Measurements from ENCODE around the gene ZNF383. TPM values are rescaled to one million over a fixed set of nuclear protein-coding genes. Genes with fewer than 3 reads are reported as not detected.
"Not testable (repeated sequence)": the region's sequence is repeated elsewhere in the genome, so short reads cannot be mapped to it uniquely, and the experiment has no call there.

ZNF383 gene
- polyA plus RNA-seq, 2 donors, result 3.0 to 3.2 TPM

- H3K27ac ChIP-seq (ENCODE audit: low read depth in 2 of 2, low read length in 1 of 2); H3K36me3 ChIP-seq (ENCODE audit: control insufficient read depth in 2 of 2, insufficient read depth in 2 of 2, low read length in 1 of 2); H3K4me3 ChIP-seq (ENCODE audit: low read depth in 1 of 2, low read length in 2 of 2); H3K27me3 ChIP-seq (ENCODE audit: control insufficient read depth in 1 of 2, insufficient read depth in 2 of 2, low read length in 2 of 2); H3K4me1 ChIP-seq (ENCODE audit: control insufficient read depth in 2 of 2, insufficient read depth in 2 of 2, low read length in 1 of 2); H3K9me3 ChIP-seq (ENCODE audit: control insufficient read depth in 2 of 2, insufficient read depth in 1 of 2, low read depth in 1 of 2, low read length in 1 of 2): not testable (repeated sequence)
- WGBS, 2 donors, result 87 to 93% methylated on average over 27 of the region's 39 CpGs
These were observed 71.2 kb downstream of the ZNF383 start for GRCh38 chr19:37289229-37289628.

- H3K27ac ChIP-seq (ENCODE audit: low read depth in 2 of 2, low read length in 1 of 2); H3K27me3 ChIP-seq (ENCODE audit: control insufficient read depth in 1 of 2, insufficient read depth in 2 of 2, low read length in 2 of 2); H3K4me1 ChIP-seq (ENCODE audit: control insufficient read depth in 2 of 2, insufficient read depth in 2 of 2, low read length in 1 of 2); H3K9me3 ChIP-seq (ENCODE audit: control insufficient read depth in 2 of 2, insufficient read depth in 1 of 2, low read depth in 1 of 2, low read length in 1 of 2); H3K4me3 ChIP-seq (ENCODE audit: low read depth in 1 of 2, low read length in 2 of 2); H3K36me3 ChIP-seq (ENCODE audit: control insufficient read depth in 2 of 2, insufficient read depth in 2 of 2, low read length in 1 of 2): not testable (repeated sequence)
- WGBS, 2 donors, result 95 to 96% methylated on average over 46 to 48 of the region's 63 CpGs
These were observed 75.3 kb downstream of the ZNF383 start for GRCh38 chr19:37292998-37293939.

- H3K27me3 ChIP-seq (ENCODE audit: control insufficient read depth in 1 of 2, insufficient read depth in 2 of 2, low read length in 2 of 2); H3K4me1 ChIP-seq (ENCODE audit: control insufficient read depth in 2 of 2, insufficient read depth in 2 of 2, low read length in 1 of 2); H3K4me3 ChIP-seq (ENCODE audit: low read depth in 1 of 2, low read length in 2 of 2); H3K36me3 ChIP-seq (ENCODE audit: control insufficient read depth in 2 of 2, insufficient read depth in 2 of 2, low read length in 1 of 2); H3K9me3 ChIP-seq (ENCODE audit: control insufficient read depth in 2 of 2, insufficient read depth in 1 of 2, low read depth in 1 of 2, low read length in 1 of 2); H3K27ac ChIP-seq (ENCODE audit: low read depth in 2 of 2, low read length in 1 of 2): not testable (repeated sequence)
- 70 to 95% methylated on average over 16 to 20 of the region's 39 CpGs for WGBS, 2 donors
These were observed 76.2 kb downstream of the ZNF383 start for GRCh38 chr19:37294246-37294645.

Other genes starting within 250 kb of the ZNF383 start
- 1 to 10 TPM; 2.0 to 2.6 TPM for gene ZNF420, start 139.8 kb upstream of the ZNF383 start, polyA plus RNA-seq
- 10 to 100 TPM; 10.8 to 13.9 TPM for gene ZNF585A, start 45.5 kb upstream of the ZNF383 start, polyA plus RNA-seq
- 1 to 10 TPM; 3.7 to 4.3 TPM for gene ZNF585B, start 7.7 kb upstream of the ZNF383 start, polyA plus RNA-seq
- gene ZNF527, start 152.9 kb downstream of the ZNF383 start, polyA plus RNA-seq, result 1 to 10 TPM; 1.6 to 2.1 TPM
- gene ZNF569, start 249.2 kb downstream of the ZNF383 start, polyA plus RNA-seq, result 1 to 10 TPM in 1 of 2 donors, under 1 TPM in 1; 0.89 to 1.1 TPM

Data from esophagus (tissue), 2 donors.